SIG-M5 (cell line): ENCODE results near the gene CACNA2D1.

Experiments used
- DNase-seq: peaks from one replicate; lab custom pipeline; 2025; lab: John Stamatoyannopoulos, UW

CACNA2D1 gene

GRCh38 chr7:82284936-82285519, 158.5 kb downstream of the CACNA2D1 start:
- DNase-seq: no peak

- DNase-seq: no peak
These were observed 168.2 kb downstream of the CACNA2D1 start for GRCh38 chr7:82275342-82275741.

DNA sequence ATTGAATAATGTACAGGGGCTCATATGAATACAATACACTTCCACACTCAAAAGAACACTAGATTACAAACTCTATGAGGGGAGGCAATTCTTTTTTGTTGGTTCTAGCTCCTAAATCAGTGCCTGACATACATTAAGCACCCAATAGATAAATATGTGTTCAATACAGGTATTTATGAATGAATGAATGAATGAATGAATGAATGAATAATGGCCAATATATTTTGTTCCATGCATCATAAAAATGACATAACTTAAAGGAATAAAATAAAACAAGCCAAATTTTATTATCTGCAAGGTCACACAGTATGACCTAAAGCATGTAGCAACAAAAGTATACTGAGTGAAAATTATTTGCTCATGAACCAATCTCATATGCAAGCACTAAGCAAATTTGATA, 168.9 kb downstream of the CACNA2D1 start:
- DNase-seq: no peak

GRCh38 chr7:82273886-82274285, 169.7 kb downstream of the CACNA2D1 start:
- DNase-seq: no peak

DNA sequence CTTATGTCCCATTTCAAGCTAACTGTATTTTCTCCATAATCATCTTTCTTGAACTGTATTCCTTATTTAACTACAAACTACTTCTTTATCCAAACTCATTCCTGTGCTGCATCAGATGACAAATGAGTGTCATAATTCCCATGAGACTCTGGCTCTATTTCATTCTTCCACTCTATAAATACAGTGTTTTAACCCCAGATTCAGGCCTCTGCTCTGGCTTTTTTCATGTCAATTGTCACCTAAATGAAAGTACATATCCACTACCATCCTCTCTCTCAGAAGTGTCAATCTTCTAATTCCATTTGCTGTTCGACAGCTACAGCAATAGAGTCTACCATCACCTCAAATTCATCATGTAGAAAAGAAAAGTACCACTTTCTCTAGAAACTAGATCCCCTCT, 172.7 kb downstream of the CACNA2D1 start:
- DNase-seq: no peak

- no peak for DNase-seq
These were observed 174.9 kb downstream of the CACNA2D1 start for GRCh38 chr7:82268632-82269031.

- DNase-seq: no peak
These were observed 177.5 kb downstream of the CACNA2D1 start for GRCh38 chr7:82266081-82266480.

DNA sequence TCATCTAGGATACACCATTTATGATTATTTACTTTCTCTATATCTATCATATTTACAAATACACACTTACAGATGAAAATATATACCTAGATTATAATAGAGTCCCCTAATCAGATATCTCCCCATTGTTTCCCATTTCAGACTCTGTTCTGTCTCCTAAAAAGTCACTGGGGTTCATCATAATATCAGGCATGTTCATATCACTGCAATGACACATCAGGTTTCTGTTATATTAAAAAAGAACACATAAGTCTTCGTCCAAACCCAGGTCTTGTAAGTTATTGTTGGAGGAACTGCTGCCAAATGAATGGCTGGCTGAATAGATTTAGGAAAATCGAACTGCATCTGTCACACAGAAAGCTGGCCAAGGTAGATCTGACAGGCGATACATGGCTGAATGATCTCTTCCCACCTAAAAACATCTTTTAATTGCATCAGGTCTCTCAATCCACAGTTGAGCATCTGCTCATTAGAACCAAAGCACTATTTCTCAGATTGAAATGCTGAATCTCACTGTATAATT, 178.7 kb downstream of the CACNA2D1 start:
- no peak for DNase-seq

DNA sequence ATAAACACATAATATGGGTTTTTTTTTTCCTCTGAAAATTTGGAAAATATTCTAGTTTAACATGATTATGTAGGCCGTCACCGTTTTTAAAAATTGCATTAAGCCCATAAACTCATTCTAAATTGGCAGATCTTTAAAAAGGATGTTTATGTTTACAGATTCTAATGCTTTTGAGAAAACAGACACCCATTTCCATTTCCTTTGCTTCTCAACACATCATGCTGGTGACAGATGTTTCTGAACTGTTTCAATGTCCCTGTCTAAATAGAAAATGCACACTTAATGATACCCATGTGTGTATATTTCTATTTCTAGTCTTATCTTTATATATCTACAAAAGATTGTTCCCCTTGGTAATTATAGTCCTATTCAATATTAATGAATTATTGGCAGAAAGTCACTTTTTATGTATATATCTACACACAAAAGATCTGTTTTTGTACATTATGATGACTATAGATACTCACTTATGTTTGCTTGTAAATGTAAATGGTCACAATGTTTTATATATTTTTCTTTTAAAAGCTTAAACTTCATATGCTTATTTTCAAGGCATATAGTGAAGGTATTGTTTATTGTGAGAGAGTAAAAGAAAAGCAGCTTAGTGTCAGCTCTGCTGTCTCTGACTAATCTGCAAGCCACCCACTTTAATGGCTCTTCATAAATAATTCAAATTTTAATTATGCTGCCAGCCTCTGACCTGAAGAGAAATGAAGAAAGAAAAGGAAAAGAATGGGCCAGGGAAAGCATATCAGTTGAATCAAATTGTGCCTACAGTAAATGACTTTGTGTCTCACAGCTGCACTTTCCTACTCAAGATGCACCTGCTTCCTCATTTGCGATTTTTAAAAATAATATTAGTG, 179.4 kb downstream of the CACNA2D1 start:
- DNase-seq: no peak

DNA sequence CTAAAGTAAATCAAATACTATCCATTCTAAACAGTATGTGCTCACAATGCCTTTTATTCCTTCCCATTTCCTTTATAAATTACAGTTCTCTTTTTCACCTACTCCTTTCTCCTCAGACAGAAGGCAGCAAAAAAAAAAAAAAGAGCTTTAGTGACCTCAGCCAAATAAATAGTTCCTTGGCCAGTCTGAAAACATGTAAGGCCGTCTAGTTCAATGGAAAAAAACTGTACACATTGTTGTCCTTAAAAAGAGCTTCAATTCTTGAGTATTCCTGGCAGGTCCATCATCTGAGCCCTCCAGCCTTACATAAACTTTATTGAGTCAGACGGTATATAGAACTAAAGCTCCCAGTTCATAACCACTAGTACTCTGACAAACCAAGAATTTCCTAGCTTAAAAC, 185.4 kb downstream of the CACNA2D1 start:
- DNase-seq: no peak

GRCh38 chr7:82257118-82257695, 186.4 kb downstream of the CACNA2D1 start:
- no peak for DNase-seq

DNA sequence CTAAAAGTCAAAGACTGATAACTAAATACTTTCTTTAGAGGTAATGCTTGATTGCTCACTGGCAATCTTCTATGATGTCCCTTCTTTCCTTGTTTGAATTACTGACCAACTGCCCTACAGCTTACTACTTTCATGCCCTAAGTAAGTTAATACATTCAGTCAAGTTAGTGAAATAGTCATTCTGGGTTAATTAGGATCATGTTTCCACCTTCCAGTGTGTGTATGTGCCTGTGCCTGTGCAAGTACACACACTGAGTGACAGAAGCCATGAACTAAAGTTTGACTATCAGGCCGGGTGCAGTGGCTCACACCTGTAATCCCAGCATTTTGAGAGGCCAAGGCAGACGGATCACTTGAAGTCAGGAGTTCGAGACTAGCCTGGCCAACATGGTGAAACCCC, 187.9 kb downstream of the CACNA2D1 start:
- DNase-seq: no peak

DNA sequence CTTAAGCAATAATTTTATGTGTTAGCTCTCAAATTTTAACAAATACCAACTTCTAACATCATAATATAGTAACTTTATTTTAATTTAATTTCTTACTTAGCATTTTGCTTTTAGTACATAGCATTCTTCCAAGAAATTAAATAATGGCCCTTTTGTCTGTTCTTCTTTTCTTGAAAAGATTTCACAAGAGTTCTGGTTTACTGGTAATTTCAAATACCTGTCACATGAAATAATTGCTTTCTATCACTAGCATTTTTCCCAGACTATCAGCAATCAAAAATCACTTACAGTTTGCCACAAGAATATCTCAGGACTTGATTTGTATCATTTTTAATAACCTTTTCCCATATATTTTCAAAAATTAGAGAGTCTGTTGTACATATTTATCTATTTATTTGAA, 193.0 kb downstream of the CACNA2D1 start:
- DNase-seq: no peak

DNA sequence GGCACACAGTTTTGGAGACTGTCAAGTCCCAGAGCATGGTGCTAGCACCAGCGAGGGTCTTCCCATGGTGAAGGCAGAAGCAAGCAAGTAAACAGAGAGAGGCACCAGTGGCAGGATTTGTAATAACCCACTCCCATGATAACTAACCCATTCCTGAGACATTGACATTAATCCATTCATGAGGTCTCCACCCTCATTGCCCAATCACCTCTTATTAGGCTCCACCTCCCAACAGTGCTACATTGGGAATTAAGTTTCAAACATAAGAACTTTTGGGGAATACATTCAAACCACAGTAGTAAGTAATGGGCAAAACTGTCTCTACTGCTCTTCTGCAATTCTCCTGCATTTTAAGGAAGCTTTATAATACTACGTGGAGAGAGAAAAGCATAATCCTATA, 193.6 kb downstream of the CACNA2D1 start:
- DNase-seq: no peak

DNA sequence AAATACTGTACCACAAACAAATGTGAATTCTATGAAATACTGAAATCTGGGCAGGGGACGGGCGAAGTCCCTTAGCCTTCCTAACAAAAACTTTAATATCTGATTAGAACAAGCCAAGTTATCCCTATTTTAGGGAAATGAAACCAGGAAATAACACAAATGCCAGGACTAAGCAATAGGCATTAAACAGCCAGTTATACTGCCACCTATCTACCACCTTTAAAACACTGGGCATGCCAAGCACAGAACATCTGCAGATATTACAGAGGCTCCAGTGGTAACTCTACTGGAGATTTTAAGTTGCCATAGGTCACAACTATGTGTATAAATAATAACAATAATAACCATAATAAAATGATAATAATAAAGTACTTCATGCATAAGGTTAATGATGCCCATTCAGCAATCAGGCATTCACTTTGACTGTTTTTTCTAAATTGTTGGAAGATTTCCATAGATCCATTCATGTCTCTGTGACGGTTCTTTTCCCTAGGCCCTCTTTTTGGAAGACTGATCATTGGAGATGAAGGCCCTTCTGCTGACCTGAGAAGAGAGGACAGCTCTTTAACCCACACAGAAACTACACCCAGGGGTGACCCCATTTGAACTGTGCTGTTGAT, 195.7 kb downstream of the CACNA2D1 start:
- DNase-seq: no peak

GRCh38 chr7:82244947-82245517, 198.5 kb downstream of the CACNA2D1 start:
- DNase-seq: no peak

DNA sequence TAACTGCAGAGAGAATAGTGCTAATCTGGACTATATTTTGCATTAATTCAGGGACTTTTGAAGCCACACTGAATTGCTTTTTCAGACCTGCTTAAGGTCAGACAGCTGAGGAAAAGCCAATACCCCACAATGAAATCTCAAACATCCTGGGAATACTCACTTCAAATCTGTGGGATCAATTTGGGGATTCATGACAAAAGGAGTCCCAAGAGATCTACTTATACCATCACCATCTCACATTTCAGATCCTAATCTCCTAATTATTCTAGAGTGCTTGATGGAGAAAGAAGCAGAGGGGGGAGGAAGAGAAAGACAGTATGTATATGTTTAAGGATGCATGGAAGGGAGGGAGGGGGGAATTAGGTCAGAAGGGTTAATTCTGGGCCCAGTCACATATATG, 202.2 kb downstream of the CACNA2D1 start:
- no peak for DNase-seq

DNA sequence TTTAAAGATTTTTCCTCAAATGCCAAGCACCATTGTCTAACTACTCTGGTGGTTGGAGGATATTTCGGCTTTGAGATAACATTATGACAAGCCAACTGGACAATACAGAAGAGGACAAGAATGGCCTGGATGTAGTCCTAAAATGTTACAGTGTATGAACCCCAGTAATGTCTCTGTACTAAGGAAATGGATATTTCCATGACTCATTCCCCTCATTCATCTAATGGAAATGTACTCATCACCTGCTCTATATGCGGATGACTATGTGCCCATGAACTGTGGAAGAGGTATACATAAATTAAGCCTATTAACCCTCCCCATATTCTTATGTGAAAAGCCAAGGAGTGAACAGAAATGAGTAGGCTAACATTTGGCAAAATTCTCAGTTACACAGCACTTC, 207.9 kb downstream of the CACNA2D1 start:
- DNase-seq: no peak

- no peak for DNase-seq
These were observed 209.0 kb downstream of the CACNA2D1 start for GRCh38 chr7:82234457-82235049.

- no peak for DNase-seq
These were observed 212.6 kb downstream of the CACNA2D1 start for GRCh38 chr7:82230811-82231581.

- DNase-seq: no peak
These were observed 214.4 kb downstream of the CACNA2D1 start for GRCh38 chr7:82229164-82229563.
